Heart left ventricle (tissue), 16 donors: Measurements from ENCODE around the gene SUN1. TPM values are rescaled to one million over a fixed set of nuclear protein-coding genes. Genes with fewer than 3 reads are reported as not detected.

Source experiments
- ATAC-seq, 4 donors: fragments of 200-7000 bp; cut with Tn5 transposase; one replicate each; pipeline ENCODE4 v1.9.1; 2020 to 2022; ENCODE audit warnings: moderate library complexity in 4 of 4, mild to moderate bottlenecking in 3 of 4, moderate number of reproducible peaks in 1 of 4
- DNase-seq, 5 donors: peaks; one replicate each; pipeline ENCODE4 v3.0.0-alpha.2; 2020
- H3K27ac ChIP-seq, 12 donors: fragments of 200-600 bp; sonication (generic) in 4 of 12; one replicate each; pipeline versions ENCODE4 v1.5.0 to v1.8.0; 2016 to 2022; ENCODE audit warnings: mild to moderate bottlenecking in 2 of 12
- H3K27me3 ChIP-seq, 9 donors: fragments of 200-600 bp; sonication (generic) in 2 of 9; one replicate each; pipeline versions ENCODE4 v1.5.1 to v1.8.0; 2016 to 2022; ENCODE audit warnings: mild to moderate bottlenecking in 3 of 9
- H3K36me3 ChIP-seq, 9 donors: fragments of 200-600 bp; sonication (generic) in 2 of 9; one replicate each; pipeline versions ENCODE4 v1.5.0 to v1.8.0; 2018 to 2022; ENCODE audit warnings: mild to moderate bottlenecking in 2 of 9
- H3K4me1 ChIP-seq, 12 donors: fragments of 200-600 bp; sonication (generic) in 4 of 12; one replicate each; pipeline versions ENCODE4 v1.5.0 to v1.8.0; 2016 to 2022; ENCODE audit warnings: mild to moderate bottlenecking in 3 of 12
- H3K4me3 ChIP-seq, 12 donors: fragments of 200-600 bp; sonication (generic) in 4 of 12; one replicate each; pipeline versions ENCODE4 v1.5.0 to v1.8.0; 2017 to 2022; ENCODE audit warnings: mild to moderate bottlenecking in 9 of 12, moderate library complexity in 4 of 12
- H3K9me3 ChIP-seq, 12 donors: fragments of 200-600 bp; sonication (generic) in 4 of 12; one replicate each; pipeline versions ENCODE4 v1.5.0 to v1.8.0; 2016 to 2022; ENCODE audit warnings: mild to moderate bottlenecking in 1 of 12
- POLR2A ChIP-seq, 2 donors: fragments of 450-650 bp; IDR thresholded peaks; one replicate each; pipeline ENCODE4 v1.6.1; 2017; ENCODE audit warnings: antibody characterized with exemption in 2 of 2, mild to moderate bottlenecking in 2 of 2, moderate library complexity in 2 of 2
- WGBS, 4 donors: extraction: QIAGEN DNeasy Blood & Tissue Kit in 2 of 4; methylation state at CpG; one replicate each; pipeline versions ENCODE4 v1.1.5 to v1.1.7; 2013 to 2018; 5-methylcytosine and 5-hydroxymethylcytosine counted together
- intact Hi-C, 10 donors: fragments of 100-400 bp; cut with DNase I; formaldehyde crosslinking; loops; one replicate each; pipeline versions ENCODE4 v1.11.1 to v1.14.2; 2022
- polyA plus RNA-seq, 2 donors: library from polyadenylated mRNA; stranded (reverse); fragments of 200-250 nt; gene quantifications; one replicate each; pipeline ENCODE4 v1.2.3, GENCODE V29; 2013
- total RNA-seq, 9 donors: library from RNA; depleted of rRNA in 2 of 9; stranded (reverse); fragments of >200 nt in 2 of 9; fragmentation: NEBNext Ultra II Directional in 3 of 9; extraction: Animal tissue kit (Norgen Biotek cat#: 25700) in 3 of 9; gene quantifications; one replicate each; pipeline versions ENCODE4 v1.1.0 to v1.2.4, GENCODE V29; 2016 to 2023
- TF ChIP-seq, protein P1 (sequence below), 12 donors: fragments of 200-600 bp; sonication (generic) in 4 of 12; IDR thresholded peaks; one replicate each; pipeline versions ENCODE4 v1.5.0 to v1.8.0; 2018 to 2022; ENCODE audit warnings: antibody characterized with exemption in 12 of 12, mild to moderate bottlenecking in 5 of 12
- donor health status: ischemic (EF 13 %, LVEDD 7.1; RV severe dilation, severe dysfunction).
- donor health status: healthy with polysubstance abuse.
- donor health status: DM: no; HTN: yes; CAD: no.
- donor health status: DM: no; HTN: no; CAD: no.
- donor health status: ischemic (EF 25% LVEDD 6.9; RV normal size, moderate dysfunction).
- donor health status: ischemic (EF 25% LVEDD 5.7; RV mildly dilated, moderate dysfunction).
- donor health status: healthy.
- donor health status: DM: yes; HTN: yes; CAD: no.
- donor health status: ischemic (EF 35%, LVEDD 5.7; RV mildly dilated, moderate dysfunction).
- donor health status: nonischemic (EF 11% LVEDD 7.7; RV severe dilation, severe dysfunction).
- donor health status: DM: yes; HTN: yes; CAD: no.
- donor health status: PGD.
- donor health status: ischemic (EF 29% LVEDD 5.4; RV normal size, mild dysfunction).
- donor health status: nonischemic (EF 23%, LVEDD 6.1; RV moderate dilation, normal function).

The SUN1 gene
- total and polyA plus RNA-seq, 11 donors, result 111 to 203 (median 151) TPM

DNA sequence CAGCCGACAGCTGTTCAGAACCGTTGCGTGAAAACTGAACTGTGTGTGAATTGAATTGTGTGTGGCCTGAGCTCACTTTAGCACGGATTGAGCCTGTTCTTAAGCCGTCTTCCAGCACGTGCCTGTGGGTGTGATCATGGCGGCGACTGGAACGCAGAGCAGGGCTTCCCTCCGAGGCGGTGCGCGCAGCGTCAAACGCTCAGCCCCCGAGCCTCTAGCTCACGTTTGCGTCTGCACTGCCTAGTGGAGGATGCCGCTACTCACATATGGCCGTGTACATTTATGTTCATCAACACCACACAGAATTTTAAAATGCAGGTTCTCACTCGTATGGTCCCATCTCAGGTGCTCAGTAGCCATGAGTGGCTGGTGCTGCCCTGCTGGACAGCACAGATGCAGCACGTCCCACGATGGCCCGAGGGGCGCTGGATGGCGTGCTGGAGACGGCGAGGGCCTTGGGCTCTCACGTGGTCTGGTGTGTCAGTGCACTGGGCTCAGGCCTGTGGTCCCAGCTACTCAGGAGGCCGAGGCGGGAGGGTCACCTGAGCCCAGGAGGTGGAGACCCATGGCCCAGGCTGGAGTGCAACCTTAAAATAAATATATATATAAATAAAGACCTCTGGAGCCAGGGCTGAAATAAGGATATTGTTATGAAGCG, 22.0 kb downstream of the SUN1 start:
- peaks cover 0 to 100% (median 97%) of the 10 kb centered on the region in 9 donors for H3K36me3 ChIP-seq
- H3K27ac ChIP-seq, result no peak overlapping the region

DNA sequence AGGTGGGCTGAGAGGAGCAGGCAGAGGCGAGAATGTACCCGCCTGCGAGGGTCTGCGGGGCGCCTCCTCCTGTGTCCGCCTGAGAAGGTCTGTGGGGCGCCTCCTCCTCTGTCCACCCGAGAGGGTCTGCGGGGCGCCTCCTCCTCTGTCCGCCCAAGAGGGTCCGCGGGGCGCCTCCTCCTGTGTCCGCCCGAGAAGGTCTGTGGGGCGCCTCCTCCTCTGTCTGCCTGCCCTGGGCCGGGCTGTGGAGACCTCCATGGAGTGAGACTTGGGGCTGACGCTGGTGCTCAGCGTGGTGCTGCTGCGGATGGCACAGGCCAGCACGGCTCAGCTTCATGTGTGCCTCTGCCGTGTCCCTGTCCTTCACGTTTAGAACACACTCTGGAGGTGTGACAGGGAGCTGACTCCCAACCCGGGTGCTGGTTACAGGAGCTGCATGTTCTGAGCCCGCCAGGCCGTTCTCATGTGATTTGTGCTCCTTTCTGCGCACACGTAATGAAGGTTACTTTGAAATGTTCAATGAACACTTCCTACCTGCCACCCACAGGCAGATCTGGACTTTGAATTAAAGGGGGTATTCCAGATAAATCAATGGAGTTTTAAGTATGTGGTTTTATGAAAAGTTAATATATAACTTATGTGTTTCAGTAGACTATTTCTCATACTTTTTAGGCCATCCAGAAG, 23.6 kb downstream of the SUN1 start:
- intact Hi-C loops, result no loop called here
- TF ChIP-seq POLR2A (IDR thresholded peaks at IDR 0.05), result no peak
- TF ChIP-seq, protein P1, sequence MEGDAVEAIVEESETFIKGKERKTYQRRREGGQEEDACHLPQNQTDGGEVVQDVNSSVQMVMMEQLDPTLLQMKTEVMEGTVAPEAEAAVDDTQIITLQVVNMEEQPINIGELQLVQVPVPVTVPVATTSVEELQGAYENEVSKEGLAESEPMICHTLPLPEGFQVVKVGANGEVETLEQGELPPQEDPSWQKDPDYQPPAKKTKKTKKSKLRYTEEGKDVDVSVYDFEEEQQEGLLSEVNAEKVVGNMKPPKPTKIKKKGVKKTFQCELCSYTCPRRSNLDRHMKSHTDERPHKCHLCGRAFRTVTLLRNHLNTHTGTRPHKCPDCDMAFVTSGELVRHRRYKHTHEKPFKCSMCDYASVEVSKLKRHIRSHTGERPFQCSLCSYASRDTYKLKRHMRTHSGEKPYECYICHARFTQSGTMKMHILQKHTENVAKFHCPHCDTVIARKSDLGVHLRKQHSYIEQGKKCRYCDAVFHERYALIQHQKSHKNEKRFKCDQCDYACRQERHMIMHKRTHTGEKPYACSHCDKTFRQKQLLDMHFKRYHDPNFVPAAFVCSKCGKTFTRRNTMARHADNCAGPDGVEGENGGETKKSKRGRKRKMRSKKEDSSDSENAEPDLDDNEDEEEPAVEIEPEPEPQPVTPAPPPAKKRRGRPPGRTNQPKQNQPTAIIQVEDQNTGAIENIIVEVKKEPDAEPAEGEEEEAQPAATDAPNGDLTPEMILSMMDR (IDR thresholded peaks at IDR 0.05), result no peak

More for the DNA sequence above, 22.0 kb downstream of the SUN1 start:
- intact Hi-C loops, result no loop called here
- Histone ChIP-seq H3K27me3 (no peaks in the 10 kb centered on the region), H3K4me3 (no peak overlapping the region), H3K9me3 (no peaks in the 10 kb centered on the region), H3K4me1 (peaks cover 0 to 11% (median 0%) of the 10 kb centered on the region in 12 donors)
- TF ChIP-seq, protein P1 (IDR thresholded peaks at IDR 0.05), result no peak
- TF ChIP-seq POLR2A (IDR thresholded peaks at IDR 0.05), result no peak
- peak in 1 of 5 donors; percentile 61 for DNase-seq
- no peak for ATAC-seq
- whole genome bisulfite sequencing, 4 donors, result 90 to 95% (median 93%) methylated on average over 32 of the region's 32 CpGs

GRCh38 chr7:856444-857095, 24.3 kb downstream of the SUN1 start:
- Histone ChIP-seq H3K36me3 (peaks cover 6 to 100% (median 99%) of the 10 kb centered on the region in 9 donors), H3K4me1 (peaks cover 0 to 3% (median 0%) of the 10 kb centered on the region in 12 donors), H3K4me3 (no peak overlapping the region), H3K27me3 (no peaks in the 10 kb centered on the region), H3K27ac (no peak overlapping the region), H3K9me3 (no peaks in the 10 kb centered on the region)
- TF ChIP-seq POLR2A (IDR thresholded peaks at IDR 0.05), result no peak
- TF ChIP-seq, protein P1 (IDR thresholded peaks at IDR 0.05), result no peak
- intact Hi-C loops, result no loop called here
- WGBS, 4 donors, result 89 to 92% (median 91%) methylated on average over 14 to 30 of the region's 30 CpGs
- DNase-seq, result peak in 1 of 5 donors; percentile 57
- ATAC-seq, result no peak

More for the DNA sequence above, 23.6 kb downstream of the SUN1 start:
- 91 to 95% (median 94%) methylated on average over 14 to 29 of the region's 29 CpGs for WGBS, 4 donors
- peak in 1 of 4 donors; percentile 6 for ATAC-seq
- Histone ChIP-seq H3K36me3 (peaks cover 4 to 100% (median 99%) of the 10 kb centered on the region in 9 donors), H3K27me3 (no peaks in the 10 kb centered on the region), H3K4me3 (no peak overlapping the region), H3K27ac (no peak overlapping the region), H3K4me1 (peaks cover 0 to 10% (median 0%) of the 10 kb centered on the region in 12 donors), H3K9me3 (no peaks in the 10 kb centered on the region)
- DNase-seq, result no peak

GRCh38 chr7:857661-858060, 25.4 kb downstream of the SUN1 start:
- no peaks in the 10 kb centered on the region for H3K9me3 ChIP-seq
- DNase-seq (no peak), ATAC-seq (no peak)
- peaks cover 8 to 100% (median 99%) of the 10 kb centered on the region in 9 donors for H3K36me3 ChIP-seq
- no peaks in the 10 kb centered on the region for H3K27me3 ChIP-seq
- WGBS, 4 donors, result 83 to 88% (median 85%) methylated on average over 9 of the region's 9 CpGs
- no peak overlapping the region for H3K27ac ChIP-seq
- no peak for TF ChIP-seq POLR2A (IDR thresholded peaks at IDR 0.05)
- TF ChIP-seq, protein P1 (IDR thresholded peaks at IDR 0.05), result no peak
- H3K4me3 ChIP-seq, result no peak overlapping the region
- intact Hi-C loops, result no loop called here
- H3K4me1 ChIP-seq, result no peaks in the 10 kb centered on the region
